HG03565 (cell line): ENCODE measurements around the gene ZRANB3.
A peak's percentile ranks its signal among the peaks of the same experiment; 100 is the strongest.
"Not testable (repeated sequence)": the region's sequence is repeated elsewhere in the genome, so short reads cannot be mapped to it uniquely, and the experiment has no call there.

Source experiments
- ATAC-seq: cut with Tn5 transposase; IDR thresholded peaks from one replicate; pipeline ENCODE4 v1.9.1; 2021; ENCODE audit warnings: mild to moderate bottlenecking, moderate library complexity; ENCODE audit not compliant: unreplicated experiment

The ZRANB3 gene

DNA sequence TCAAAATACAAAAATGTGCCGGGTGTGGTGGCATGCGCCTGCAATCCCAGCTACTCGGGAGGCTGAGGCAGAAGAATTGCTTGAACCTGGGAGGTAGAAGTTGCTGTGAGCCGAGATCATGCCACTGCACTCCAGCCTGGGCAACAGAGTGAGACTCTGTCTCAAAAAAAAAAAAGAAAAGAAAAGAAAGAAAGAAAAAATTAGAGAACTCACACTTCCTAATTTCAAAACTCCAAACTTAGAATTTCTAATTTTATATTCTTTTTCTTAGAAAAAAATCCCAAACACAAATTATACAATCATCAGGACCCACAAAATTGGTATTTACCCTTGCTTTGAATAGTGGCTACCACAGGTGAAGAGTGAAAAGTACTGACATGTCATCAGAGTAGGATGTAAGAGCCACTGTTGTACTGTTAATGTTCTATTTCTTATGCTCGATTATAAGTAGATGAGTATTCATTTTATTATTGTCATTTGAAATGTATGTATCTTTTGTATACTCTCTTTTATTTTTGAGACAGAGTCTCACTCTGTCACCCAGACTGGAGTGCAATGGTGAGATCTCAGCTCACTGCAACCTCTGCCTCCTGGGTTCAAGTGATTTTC is 182.8 kb downstream of the ZRANB3 start:
- ATAC-seq, result not testable (repeated sequence)

DNA sequence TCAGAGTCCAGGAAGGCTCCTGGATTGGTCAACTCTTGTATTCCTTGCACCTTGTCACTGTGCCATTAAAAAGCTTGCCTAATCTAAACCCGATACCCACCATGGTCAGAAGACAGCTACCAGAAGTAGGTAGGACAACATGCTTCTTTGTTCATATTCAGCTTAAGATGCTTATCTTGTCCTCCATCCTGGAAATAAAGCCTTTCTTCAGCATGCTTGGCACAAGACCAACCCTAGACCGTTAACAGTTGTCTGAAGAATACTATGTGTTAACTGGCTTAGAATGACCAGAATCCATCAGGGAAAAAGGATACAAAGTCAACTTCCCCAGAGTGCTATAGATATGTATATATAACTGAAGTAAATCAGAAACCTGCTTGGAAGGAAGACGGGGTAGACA is 193.9 kb downstream of the ZRANB3 start:
- ATAC-seq, result no peak

- no peak for ATAC-seq
Measured at GRCh38 chr2:135335256-135335655, 195.8 kb downstream of the ZRANB3 start.

GRCh38 chr2:135327146-135327545 is 203.9 kb downstream of the ZRANB3 start:
- ATAC-seq, result no peak

DNA sequence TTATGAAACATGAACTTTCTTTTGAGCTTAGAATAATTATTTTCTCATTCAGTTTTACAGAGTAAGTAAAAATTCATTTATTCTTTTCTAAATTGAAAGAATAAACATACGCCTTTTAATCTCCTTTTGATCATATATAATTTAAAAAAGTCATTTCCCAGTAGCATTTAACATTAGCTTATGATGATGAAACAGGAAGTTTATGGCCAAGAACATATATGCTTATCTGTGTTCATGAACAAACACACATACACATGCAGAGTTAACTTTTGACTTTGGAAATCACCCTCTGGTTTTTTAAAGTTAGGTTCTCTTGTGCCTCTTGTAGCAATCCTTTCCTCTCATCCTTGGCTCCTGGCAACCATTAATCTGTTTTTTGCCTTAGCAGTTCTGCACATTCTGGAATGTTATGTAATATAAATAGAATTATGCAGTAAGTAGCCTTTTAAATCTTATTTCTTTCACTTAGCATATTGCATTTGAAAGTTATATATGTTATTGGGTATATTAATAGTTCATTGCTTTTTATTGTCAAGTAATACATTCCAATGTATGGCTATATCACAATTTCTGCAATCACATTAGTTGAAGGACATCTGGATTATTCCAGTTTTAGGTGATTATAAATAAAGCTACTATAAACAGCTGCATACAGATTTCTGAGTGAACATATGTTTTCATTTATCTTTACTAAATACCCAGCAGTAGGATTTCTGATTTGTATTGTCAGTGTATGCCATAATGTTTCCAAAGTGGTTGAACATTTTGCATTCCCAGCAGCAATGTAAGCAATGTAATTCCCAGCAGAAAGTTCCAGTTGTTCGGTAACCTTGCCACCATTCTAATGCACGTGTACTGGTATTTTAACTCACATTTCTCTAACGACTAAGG is 210.3 kb downstream of the ZRANB3 start:
- no peak for ATAC-seq

GRCh38 chr2:135318808-135319207 is 212.2 kb downstream of the ZRANB3 start:
- ATAC-seq, result no peak

DNA sequence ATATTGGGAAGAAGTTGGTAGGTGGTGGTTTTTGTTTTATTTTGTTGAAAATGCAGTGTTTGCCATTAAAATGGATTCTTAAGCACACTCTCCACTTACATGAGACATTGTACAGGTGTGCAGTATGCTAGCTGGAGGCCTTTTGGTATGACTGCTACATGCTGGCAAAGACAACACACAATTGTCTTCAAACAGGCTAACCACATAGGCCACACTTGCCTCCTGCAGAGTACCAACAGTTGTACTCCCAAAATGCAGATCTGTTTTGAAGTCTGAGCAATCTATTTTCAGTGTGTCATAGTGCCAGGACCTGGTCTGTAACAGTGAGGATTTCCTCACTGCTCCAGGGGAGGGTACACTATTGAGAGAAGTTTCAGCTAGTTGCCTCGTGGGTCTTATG is 213.6 kb downstream of the ZRANB3 start:
- no peak for ATAC-seq

- no peak for ATAC-seq
Measured at GRCh38 chr2:135311962-135312361, 219.1 kb downstream of the ZRANB3 start.

- ATAC-seq, result no peak
Measured at GRCh38 chr2:135311268-135311667, 219.8 kb downstream of the ZRANB3 start.

- ATAC-seq, result no peak
Measured at GRCh38 chr2:135304694-135305093, 226.3 kb downstream of the ZRANB3 start.

DNA sequence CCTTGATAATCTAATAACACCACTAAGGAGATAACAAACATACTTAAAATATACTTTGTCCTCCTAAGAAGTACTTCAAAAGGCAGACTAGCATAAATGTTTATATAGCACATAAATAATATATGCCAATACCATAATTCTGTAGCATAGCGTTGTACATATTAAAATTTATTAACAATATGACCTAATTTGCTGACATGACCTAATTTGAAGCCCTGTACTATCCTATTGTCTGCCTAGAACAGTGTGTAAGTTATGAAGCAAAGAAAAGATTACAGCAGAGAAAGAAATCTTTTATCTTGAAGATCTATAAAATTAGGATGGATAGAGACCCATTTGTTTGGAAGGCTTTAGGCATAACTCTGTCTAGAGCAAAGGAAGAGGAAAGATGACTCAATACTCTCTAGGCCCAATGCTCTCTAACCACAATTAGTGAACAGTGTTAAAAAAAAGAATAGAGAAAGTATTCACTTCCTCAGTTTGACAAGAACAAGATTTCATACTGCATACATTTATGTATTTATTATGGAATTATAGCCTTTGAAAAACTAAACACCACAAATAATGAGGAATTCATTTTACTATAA is 231.3 kb downstream of the ZRANB3 start:
- ATAC-seq, result peak; percentile 97

DNA sequence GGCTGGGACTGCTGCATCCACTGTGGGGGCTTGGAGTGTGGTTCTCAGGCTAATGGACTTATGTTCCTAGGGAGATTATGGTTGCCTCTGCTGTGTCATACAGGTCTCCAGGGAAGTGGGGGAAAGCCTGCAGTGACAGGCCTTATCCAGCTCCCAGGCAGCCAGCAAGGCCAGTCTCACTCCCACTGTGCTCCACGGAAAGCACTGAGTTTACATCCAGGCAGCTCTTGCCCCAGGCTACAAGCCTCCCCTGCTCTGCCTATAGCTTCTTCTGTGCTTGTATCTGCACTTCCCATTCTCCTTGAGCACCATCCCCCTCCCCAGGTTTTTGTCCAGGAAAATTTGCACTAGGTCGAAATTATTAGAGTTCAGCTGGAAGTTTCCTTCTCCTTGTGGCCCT is 231.9 kb downstream of the ZRANB3 start:
- ATAC-seq, result no peak

GRCh38 chr2:135287121-135287520 is 243.9 kb downstream of the ZRANB3 start:
- not testable (repeated sequence) for ATAC-seq

DNA sequence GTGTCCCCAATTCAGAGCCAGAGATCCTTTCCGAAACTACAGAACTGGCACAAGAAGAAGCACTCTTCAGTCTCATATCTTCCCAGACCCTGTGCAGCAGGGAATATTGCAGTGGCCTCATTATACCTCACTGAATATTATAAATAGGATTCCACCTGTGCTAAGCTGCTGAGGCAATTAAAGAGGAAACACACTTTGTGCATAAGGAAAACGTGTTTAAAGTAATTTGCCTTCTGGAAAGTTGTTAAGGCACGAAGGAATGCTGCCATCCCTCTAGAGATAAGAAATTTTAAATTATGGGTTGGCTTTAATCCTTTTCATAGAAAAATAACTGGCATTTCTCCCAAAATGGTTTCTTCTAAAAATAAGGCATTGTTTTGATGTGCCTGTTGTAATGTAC is 245.6 kb downstream of the ZRANB3 start:
- no peak for ATAC-seq

DNA sequence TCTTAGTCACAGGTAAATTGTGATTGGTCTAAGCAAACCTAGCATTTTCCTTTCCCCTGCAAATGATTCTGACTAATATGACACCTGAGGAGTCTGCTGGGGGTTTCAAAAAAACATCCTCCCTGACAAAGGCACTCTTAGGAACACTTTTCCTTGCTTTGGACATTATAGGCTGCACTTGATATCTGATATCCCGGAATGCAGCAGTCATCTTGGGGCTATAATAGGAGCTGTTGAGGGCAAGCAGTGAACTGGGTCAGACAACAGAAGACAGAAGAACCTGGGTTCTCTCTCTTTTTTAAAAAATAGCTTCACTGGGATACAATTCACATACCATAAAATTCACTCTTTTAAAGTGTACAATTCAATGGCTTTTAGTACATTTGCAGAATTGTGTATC is 249.6 kb downstream of the ZRANB3 start:
- no peak for ATAC-seq

DNA sequence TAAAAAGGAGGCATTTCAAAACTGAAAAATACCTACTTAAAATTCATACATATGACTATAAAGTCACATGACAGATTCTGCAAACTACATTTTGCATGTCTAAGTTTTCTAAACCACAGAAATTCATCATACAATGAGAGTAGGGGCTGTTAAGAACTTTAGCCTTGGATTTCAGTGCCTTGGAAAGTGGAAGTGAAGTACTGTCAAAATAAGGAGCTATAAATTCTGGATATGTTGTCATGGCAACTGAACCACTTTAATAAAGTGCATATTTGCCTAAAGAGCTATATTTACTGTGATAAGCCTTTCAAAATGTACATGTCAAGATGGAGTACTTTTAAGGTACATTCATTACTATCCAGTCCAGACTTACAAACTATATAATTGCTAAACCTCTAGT is 251.8 kb downstream of the ZRANB3 start:
- ATAC-seq, result no peak

DNA sequence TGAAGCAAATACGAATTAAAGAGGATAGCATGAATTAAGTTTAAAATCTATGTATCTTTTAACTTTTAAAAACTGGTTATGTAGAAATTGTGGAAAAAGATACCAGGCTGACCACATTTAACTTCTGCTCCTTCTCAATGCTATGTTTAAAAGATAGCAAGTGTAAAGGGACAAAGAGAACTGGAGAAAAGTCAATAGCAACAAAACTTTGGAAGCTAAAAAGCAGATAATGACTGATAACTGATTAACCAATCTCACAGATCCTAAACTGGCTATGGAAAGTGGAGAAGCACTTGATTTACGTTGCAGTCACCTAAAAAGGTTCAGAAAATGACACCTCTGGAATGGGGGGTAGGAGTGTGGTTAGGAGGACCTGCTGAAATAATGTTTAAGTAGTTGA is 254.5 kb downstream of the ZRANB3 start:
- no peak for ATAC-seq

DNA sequence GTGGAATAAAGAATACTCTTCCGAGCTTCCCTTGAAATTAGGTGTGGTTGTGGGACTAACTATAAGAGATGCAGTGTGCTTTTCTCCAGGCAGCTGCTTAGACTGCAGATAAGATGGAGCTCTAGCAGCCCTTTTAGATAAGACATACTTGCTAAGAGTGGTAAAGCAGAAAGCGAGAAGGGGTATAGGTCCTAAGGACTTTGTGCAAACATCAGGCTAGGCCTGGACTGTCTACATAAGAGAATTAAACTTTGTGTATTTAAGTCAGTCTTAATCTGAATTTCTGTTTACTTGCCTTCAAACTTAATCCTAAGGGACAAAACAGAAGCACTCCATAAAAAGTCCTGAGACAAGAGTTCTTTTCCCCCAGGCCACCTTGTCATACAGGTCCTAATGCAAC is 260.0 kb downstream of the ZRANB3 start:
- ATAC-seq, result no peak

- ATAC-seq, result no peak
Measured at GRCh38 chr2:135265960-135266490, 265.0 kb downstream of the ZRANB3 start.

- no peak for ATAC-seq
Measured at GRCh38 chr2:135259123-135259522, 271.9 kb downstream of the ZRANB3 start.

DNA sequence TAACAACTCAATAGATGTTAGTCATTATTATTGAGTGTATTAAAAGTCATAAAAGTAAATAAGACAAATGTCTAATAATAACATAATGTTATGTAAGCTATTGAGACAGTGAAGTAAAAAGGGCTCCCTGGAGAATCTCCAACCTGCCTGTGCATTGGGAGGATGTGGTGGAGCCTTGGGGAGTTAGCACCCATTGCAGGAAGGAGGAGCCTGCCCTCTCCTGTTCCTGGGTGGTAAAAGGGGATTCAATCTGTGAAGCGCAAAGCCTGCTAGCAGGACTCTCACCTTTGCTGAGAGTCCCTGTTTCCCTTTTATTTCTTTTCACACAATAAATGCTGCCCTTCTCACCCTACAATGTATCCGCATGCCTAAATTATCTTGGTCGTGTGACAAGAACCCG is 272.8 kb downstream of the ZRANB3 start:
- ATAC-seq, result no peak
